ENCODE results near the gene LEF1.

LEF1 gene

GRCh38 chr4:108166441-108167315, 2.1 kb downstream of the LEF1 start:
- peak overlapping the region; percentile 75 for H3K4me3 ChIP-seq (ENCODE audit: low read depth, low read length)
- peaks cover 91% of the 10 kb centered on the region for H3K27me3 ChIP-seq (ENCODE audit: insufficient read depth, low read length)
- no peaks in the 10 kb centered on the region for H3K4me1 ChIP-seq (ENCODE audit: control insufficient read depth, insufficient read depth, low read length, unreplicated experiment)
- H2AFZ ChIP-seq (ENCODE audit: low read length, unreplicated experiment), result no peak overlapping the region
- no peaks in the 10 kb centered on the region for H3K36me3 ChIP-seq (ENCODE audit: insufficient read depth, low read length)
- no peak overlapping the region for H3K27ac ChIP-seq (ENCODE audit: low read depth, low read length)
- H3K79me2 ChIP-seq (ENCODE audit: control insufficient read depth, insufficient read depth, low read length, unreplicated experiment), result no peaks in the 10 kb centered on the region

- H2AFZ ChIP-seq (ENCODE audit: low read length, unreplicated experiment), result no peak overlapping the region
- no peak overlapping the region for H3K27ac ChIP-seq (ENCODE audit: low read depth, low read length)
- H3K27me3 ChIP-seq (ENCODE audit: insufficient read depth, low read length), result peaks cover 91% of the 10 kb centered on the region
- H3K79me2 ChIP-seq (ENCODE audit: control insufficient read depth, insufficient read depth, low read length, unreplicated experiment), result no peaks in the 10 kb centered on the region
- H3K36me3 ChIP-seq (ENCODE audit: insufficient read depth, low read length), result no peaks in the 10 kb centered on the region
- H3K4me1 ChIP-seq (ENCODE audit: control insufficient read depth, insufficient read depth, low read length, unreplicated experiment), result no peaks in the 10 kb centered on the region
- no peak overlapping the region for H3K4me3 ChIP-seq (ENCODE audit: low read depth, low read length)
Observed at GRCh38 chr4:108166038-108166437, 2.7 kb downstream of the LEF1 start.

- Histone ChIP-seq H3K36me3 (ENCODE audit: insufficient read depth, low read length) (no peaks in the 10 kb centered on the region), H3K79me2 (ENCODE audit: control insufficient read depth, insufficient read depth, low read length, unreplicated experiment) (no peaks in the 10 kb centered on the region), H3K4me1 (ENCODE audit: control insufficient read depth, insufficient read depth, low read length, unreplicated experiment) (no peaks in the 10 kb centered on the region), H2AFZ (ENCODE audit: low read length, unreplicated experiment) (no peak overlapping the region), H3K27me3 (ENCODE audit: insufficient read depth, low read length) (peaks cover 91% of the 10 kb centered on the region), H3K4me3 (ENCODE audit: low read depth, low read length) (no peak overlapping the region), H3K27ac (ENCODE audit: low read depth, low read length) (no peak overlapping the region)
Observed at GRCh38 chr4:108165586-108165985, 3.1 kb downstream of the LEF1 start.

- H2AFZ ChIP-seq (ENCODE audit: low read length, unreplicated experiment), result no peak overlapping the region
- H3K79me2 ChIP-seq (ENCODE audit: control insufficient read depth, insufficient read depth, low read length, unreplicated experiment), result no peaks in the 10 kb centered on the region
- no peak overlapping the region for H3K27ac ChIP-seq (ENCODE audit: low read depth, low read length)
- no peaks in the 10 kb centered on the region for H3K4me1 ChIP-seq (ENCODE audit: control insufficient read depth, insufficient read depth, low read length, unreplicated experiment)
- no peaks in the 10 kb centered on the region for H3K36me3 ChIP-seq (ENCODE audit: insufficient read depth, low read length)
- no peak overlapping the region for H3K4me3 ChIP-seq (ENCODE audit: low read depth, low read length)
- peaks cover 87% of the 10 kb centered on the region for H3K27me3 ChIP-seq (ENCODE audit: insufficient read depth, low read length)
Observed at GRCh38 chr4:108163351-108163750, 5.4 kb downstream of the LEF1 start.

GRCh38 chr4:108160741-108161352, 7.9 kb downstream of the LEF1 start:
- H3K4me1 ChIP-seq (ENCODE audit: control insufficient read depth, insufficient read depth, low read length, unreplicated experiment), result no peaks in the 10 kb centered on the region

GRCh38 chr4:108159845-108160244, 8.9 kb downstream of the LEF1 start:
- Histone ChIP-seq H3K27ac (ENCODE audit: low read depth, low read length) (no peak overlapping the region), H3K79me2 (ENCODE audit: control insufficient read depth, insufficient read depth, low read length, unreplicated experiment) (no peaks in the 10 kb centered on the region), H2AFZ (ENCODE audit: low read length, unreplicated experiment) (no peak overlapping the region), H3K36me3 (ENCODE audit: insufficient read depth, low read length) (no peaks in the 10 kb centered on the region), H3K4me3 (ENCODE audit: low read depth, low read length) (no peak overlapping the region), H3K4me1 (ENCODE audit: control insufficient read depth, insufficient read depth, low read length, unreplicated experiment) (no peaks in the 10 kb centered on the region), H3K27me3 (ENCODE audit: insufficient read depth, low read length) (peaks cover 75% of the 10 kb centered on the region)

More at GRCh38 chr4:108160741-108161352, 7.9 kb downstream of the LEF1 start:
- Histone ChIP-seq H3K27ac (ENCODE audit: low read depth, low read length) (no peak overlapping the region), H3K79me2 (ENCODE audit: control insufficient read depth, insufficient read depth, low read length, unreplicated experiment) (no peaks in the 10 kb centered on the region), H2AFZ (ENCODE audit: low read length, unreplicated experiment) (no peak overlapping the region), H3K36me3 (ENCODE audit: insufficient read depth, low read length) (no peaks in the 10 kb centered on the region), H3K4me3 (ENCODE audit: low read depth, low read length) (no peak overlapping the region), H3K27me3 (ENCODE audit: insufficient read depth, low read length) (peaks cover 81% of the 10 kb centered on the region)

GRCh38 chr4:108157655-108158054, 11.1 kb downstream of the LEF1 start:
- Histone ChIP-seq H3K4me1 (ENCODE audit: control insufficient read depth, insufficient read depth, low read length, unreplicated experiment) (no peaks in the 10 kb centered on the region), H2AFZ (ENCODE audit: low read length, unreplicated experiment) (no peak overlapping the region), H3K27ac (ENCODE audit: low read depth, low read length) (no peak overlapping the region), H3K36me3 (ENCODE audit: insufficient read depth, low read length) (no peaks in the 10 kb centered on the region), H3K27me3 (ENCODE audit: insufficient read depth, low read length) (peaks cover 59% of the 10 kb centered on the region), H3K4me3 (ENCODE audit: low read depth, low read length) (no peak overlapping the region), H3K79me2 (ENCODE audit: control insufficient read depth, insufficient read depth, low read length, unreplicated experiment) (no peaks in the 10 kb centered on the region)

GRCh38 chr4:108156391-108156790, 12.3 kb downstream of the LEF1 start:
- Histone ChIP-seq H3K27me3 (ENCODE audit: insufficient read depth, low read length) (peaks cover 63% of the 10 kb centered on the region), H3K27ac (ENCODE audit: low read depth, low read length) (no peak overlapping the region), H3K4me3 (ENCODE audit: low read depth, low read length) (no peak overlapping the region), H3K36me3 (ENCODE audit: insufficient read depth, low read length) (no peaks in the 10 kb centered on the region), H3K4me1 (ENCODE audit: control insufficient read depth, insufficient read depth, low read length, unreplicated experiment) (no peaks in the 10 kb centered on the region), H3K79me2 (ENCODE audit: control insufficient read depth, insufficient read depth, low read length, unreplicated experiment) (no peaks in the 10 kb centered on the region), H2AFZ (ENCODE audit: low read length, unreplicated experiment) (no peak overlapping the region)

- Histone ChIP-seq H3K27ac (ENCODE audit: low read depth, low read length) (no peak overlapping the region), H3K4me1 (ENCODE audit: control insufficient read depth, insufficient read depth, low read length, unreplicated experiment) (no peaks in the 10 kb centered on the region), H3K36me3 (ENCODE audit: insufficient read depth, low read length) (no peaks in the 10 kb centered on the region), H2AFZ (ENCODE audit: low read length, unreplicated experiment) (no peak overlapping the region), H3K79me2 (ENCODE audit: control insufficient read depth, insufficient read depth, low read length, unreplicated experiment) (no peaks in the 10 kb centered on the region), H3K27me3 (ENCODE audit: insufficient read depth, low read length) (peaks cover 58% of the 10 kb centered on the region), H3K4me3 (ENCODE audit: low read depth, low read length) (no peak overlapping the region)
Observed at GRCh38 chr4:108155373-108155772, 13.4 kb downstream of the LEF1 start.

- Histone ChIP-seq H3K4me3 (ENCODE audit: low read depth, low read length) (no peak overlapping the region), H3K36me3 (ENCODE audit: insufficient read depth, low read length) (no peaks in the 10 kb centered on the region), H3K4me1 (ENCODE audit: control insufficient read depth, insufficient read depth, low read length, unreplicated experiment) (no peaks in the 10 kb centered on the region), H2AFZ (ENCODE audit: low read length, unreplicated experiment) (no peak overlapping the region), H3K27me3 (ENCODE audit: insufficient read depth, low read length) (peaks cover 39% of the 10 kb centered on the region), H3K79me2 (ENCODE audit: control insufficient read depth, insufficient read depth, low read length, unreplicated experiment) (no peaks in the 10 kb centered on the region), H3K27ac (ENCODE audit: low read depth, low read length) (no peak overlapping the region)
Observed at GRCh38 chr4:108152980-108153379, 15.8 kb downstream of the LEF1 start.

Data from ACC112 (cell line).